SK-N-SH (cell line): ENCODE measurements around the gene IKZF2. TPM values are rescaled to one million over a fixed set of nuclear protein-coding genes. Genes with fewer than 3 reads are reported as not detected.

ENCODE experiments used
- CTCF ChIA-PET: fragments of 300-600, 350-600 bp; formaldehyde crosslinking; extraction: SDS; loops from one replicate; lab custom pipeline; 2021; lab: Yijun Ruan, JAX
- POLR2A ChIA-PET: fragments of 350-600 bp; sonication (Branson Sonifier 250); formaldehyde crosslinking; extraction: SDS; loops from one replicate; lab custom pipeline; 2020; ENCODE audit warnings: antibody characterized with exemption, inconsistent platforms; lab: Yijun Ruan, JAX
- DNase-seq: peaks from one replicate; pipeline ENCODE4 v3.0.0; 2012
- H2AFZ ChIP-seq: fragments of 200-600 bp; sonication (generic); 2 replicates; pipeline ENCODE4 v1.8.1; 2016; ENCODE audit warnings: antibody characterized with exemption, mild to moderate bottlenecking, low read depth
- H3F3A ChIP-seq: fragments of 200-600 bp; sonication (generic); replicated peaks from 2 replicates; pipeline ENCODE3; 2016; ENCODE audit warnings: antibody characterized with exemption, mild to moderate bottlenecking; ENCODE audit not compliant: insufficient read depth
- H3K27ac ChIP-seq, 2 experiments: fragments of 200-500 bp in 1 of 2; fragments of 200-600 bp in 1 of 2; sonication (Bioruptor generic) in 1 of 2; sonication (generic), shearing (Covaris generic) in 1 of 2; 2 replicates each; pipeline versions ENCODE4 v1.5.1 to v1.6.1; 2014 to 2016; ENCODE audit warnings: low read depth in 2 of 2, inconsistent platforms in 1 of 2, low read length in 1 of 2, mild to moderate bottlenecking in 1 of 2, mixed read lengths in 1 of 2
- H3K27me3 ChIP-seq: fragments of 200-600 bp; sonication (generic), shearing (Covaris generic); 2 replicates; pipeline ENCODE4 v1.6.1; 2016; ENCODE audit warnings: mixed run types; ENCODE audit not compliant: insufficient read depth
- H3K36me3 ChIP-seq, 2 experiments: fragments of 200-500 bp in 1 of 2; fragments of 200-600 bp in 1 of 2; sonication (Bioruptor generic) in 1 of 2; sonication (generic) in 1 of 2; replicated peaks in 1 of 2; 2 replicates each; pipeline versions ENCODE3 to v1.5.1; 2014 to 2016; ENCODE audit warnings: low read length in 1 of 2, mild to moderate bottlenecking in 1 of 2; ENCODE audit not compliant: insufficient read depth in 2 of 2, control insufficient read depth in 1 of 2
- H3K4me1 ChIP-seq, 2 experiments: fragments of 200-500 bp in 1 of 2; fragments of 200-600 bp in 1 of 2; sonication (Bioruptor generic) in 1 of 2; sonication (generic), shearing (Covaris generic) in 1 of 2; 2 replicates each; pipeline versions ENCODE4 v1.5.1 to v1.6.1; 2014 to 2016; ENCODE audit warnings: low read depth in 1 of 2, low read length in 1 of 2, mixed run types in 1 of 2; ENCODE audit not compliant: insufficient read depth in 2 of 2, control insufficient read depth in 1 of 2
- H3K4me2 ChIP-seq: fragments of 200-600 bp; sonication (generic), shearing (Covaris generic); 2 replicates; pipeline ENCODE4 v1.6.1; 2017; ENCODE audit warnings: mixed run types
- H3K4me3 ChIP-seq, 2 experiments: fragments of 200-500 bp in 1 of 2; fragments of 200-600 bp in 1 of 2; sonication (Bioruptor generic) in 1 of 2; sonication (generic), shearing (Covaris generic) in 1 of 2; 2 replicates each; pipeline versions ENCODE4 v1.5.1 to v1.8.1; 2014 to 2016; ENCODE audit warnings: low read depth in 2 of 2, inconsistent platforms in 1 of 2, low read length in 1 of 2, mild to moderate bottlenecking in 1 of 2, mixed read lengths in 1 of 2, moderate library complexity in 1 of 2
- H3K79me2 ChIP-seq: fragments of 200-600 bp; sonication (generic); 2 replicates; pipeline ENCODE4 v1.8.1; 2017; ENCODE audit warnings: mild to moderate bottlenecking; ENCODE audit not compliant: insufficient read depth
- H3K9ac ChIP-seq: fragments of 200-600 bp; sonication (generic); 2 replicates; pipeline ENCODE4 v1.6.1; 2017; ENCODE audit warnings: mixed run types
- H3K9me2 ChIP-seq: fragments of 200-600 bp; sonication (generic); 2 replicates; pipeline ENCODE4 v1.6.1; 2017; ENCODE audit warnings: mixed run types
- H3K9me3 ChIP-seq: fragments of 200-600 bp; sonication (generic); 2 replicates; pipeline ENCODE4 v1.6.1; 2017; ENCODE audit warnings: mixed run types, mild to moderate bottlenecking, moderate library complexity
- H4K20me1 ChIP-seq: fragments of 200-600 bp; sonication (generic); 2 replicates; pipeline ENCODE4 v1.6.1; 2017; ENCODE audit warnings: mild to moderate bottlenecking, mixed run types; ENCODE audit not compliant: insufficient read depth
- CHD2 ChIP-seq: fragments of 150-350 bp; IDR thresholded peaks from 2 replicates; pipeline ENCODE4 v1.6.1; 2018; ENCODE audit warnings: low read length; ENCODE audit not compliant: partially characterized antibody
- ELF1 ChIP-seq: IDR thresholded peaks from 2 replicates; pipeline ENCODE4 v1.4.0; 2012
- EP300 ChIP-seq, 2 experiments: IDR thresholded peaks; 2 replicates each; pipeline versions ENCODE4 v1.4.0 to v1.6.1; 2012; ENCODE audit warnings: borderline replicate concordance in 1 of 2, low read depth in 1 of 2, low read length in 1 of 2
- FOSL2 ChIP-seq: IDR thresholded peaks from 2 replicates; pipeline ENCODE4 v1.4.0; 2012; ENCODE audit warnings: low read depth, mild to moderate bottlenecking, moderate library complexity, borderline replicate concordance
- FOXM1 ChIP-seq: IDR thresholded peaks from 2 replicates; pipeline ENCODE4 v1.4.0; 2012; ENCODE audit warnings: low read depth, mild to moderate bottlenecking
- GATA2 ChIP-seq: sonication (generic); formaldehyde crosslinking; IDR thresholded peaks from 2 replicates; pipeline ENCODE4 v1.5.0; 2020; ENCODE audit warnings: mild to moderate bottlenecking, missing genetic modification reagents
- MXI1 ChIP-seq: IDR thresholded peaks from 2 replicates; pipeline ENCODE4 v1.6.1; 2012; ENCODE audit warnings: mild to moderate bottlenecking, low read depth, low read length, improper control_type of control experiment
- NFIC ChIP-seq: IDR thresholded peaks from 2 replicates; pipeline ENCODE4 v1.4.0; 2012; ENCODE audit warnings: borderline replicate concordance
- NRF1 ChIP-seq: IDR thresholded peaks from 2 replicates; pipeline ENCODE4 v1.6.1; 2012; ENCODE audit warnings: low read depth, mild to moderate bottlenecking, low read length
- POLR2AphosphoS5 ChIP-seq: IDR thresholded peaks from 2 replicates; pipeline ENCODE4 v1.6.1; 2012; ENCODE audit warnings: low read depth, low read length
- RAD21 ChIP-seq: IDR thresholded peaks from 2 replicates; pipeline ENCODE4 v1.6.1; 2012; ENCODE audit warnings: mild to moderate bottlenecking, low read length
- RCOR1 ChIP-seq: fragments of 150-350 bp; IDR thresholded peaks from 2 replicates; pipeline ENCODE4 v1.6.1; 2017; ENCODE audit warnings: antibody characterized with exemption, low read length
- RFX5 ChIP-seq: IDR thresholded peaks from 2 replicates; pipeline ENCODE4 v1.6.1; 2012; ENCODE audit warnings: mild to moderate bottlenecking, improper control_type of control experiment, low read length
- RXRA ChIP-seq: IDR thresholded peaks from 2 replicates; pipeline ENCODE4 v1.4.0; 2012; ENCODE audit warnings: low read depth, mild to moderate bottlenecking, borderline replicate concordance
- SMC3 ChIP-seq: IDR thresholded peaks from 2 replicates; pipeline ENCODE4 v1.6.1; 2012; ENCODE audit warnings: low read depth, low read length, improper control_type of control experiment
- TCF12 ChIP-seq: IDR thresholded peaks from 2 replicates; pipeline ENCODE4 v1.4.0; 2012
- TEAD4 ChIP-seq: IDR thresholded peaks from 2 replicates; pipeline ENCODE4 v1.4.0; 2012; ENCODE audit warnings: mild to moderate bottlenecking, borderline replicate concordance; ENCODE audit not compliant: insufficient read depth
- WGBS: methylation state at CpG from one replicate; pipeline ENCODE4 v1.1.6; 2017; ENCODE audit warnings: low lambda C conversion rate; 5-methylcytosine and 5-hydroxymethylcytosine counted together
- polyA plus RNA-seq, 3 experiments: library from polyadenylated mRNA; depleted of rRNA; stranded (reverse); fragments of >200 nt; gene quantifications; 2 replicates each; pipeline ENCODE4 v1.2.3, GENCODE V29; 2012
- TF ChIP-seq, protein P1 (sequence below): IDR thresholded peaks from 2 replicates; pipeline ENCODE4 v1.4.0; 2012; ENCODE audit warnings: low read depth, borderline replicate concordance
- TF ChIP-seq, protein P2 (sequence below): fragments of 200-600 bp; sonication (generic); IDR thresholded peaks from 2 replicates; pipeline ENCODE4 v1.6.1; 2017; ENCODE audit warnings: antibody characterized with exemption, mild to moderate bottlenecking, moderate library complexity
- TF ChIP-seq, protein P3 (sequence below): fragments of 150-350 bp; IDR thresholded peaks from 2 replicates; pipeline ENCODE4 v1.6.1; 2017; ENCODE audit warnings: antibody characterized with exemption, low read length, low read depth, borderline replicate concordance
- TF ChIP-seq, protein P4 (sequence below): IDR thresholded peaks from 2 replicates; pipeline ENCODE4 v1.4.0; 2012; ENCODE audit warnings: low read depth

IKZF2 gene
- polyA plus RNA-seq, 1 of the 3 experiments (the other 2 are of a cell fraction) = 1.3 TPM

DNA sequence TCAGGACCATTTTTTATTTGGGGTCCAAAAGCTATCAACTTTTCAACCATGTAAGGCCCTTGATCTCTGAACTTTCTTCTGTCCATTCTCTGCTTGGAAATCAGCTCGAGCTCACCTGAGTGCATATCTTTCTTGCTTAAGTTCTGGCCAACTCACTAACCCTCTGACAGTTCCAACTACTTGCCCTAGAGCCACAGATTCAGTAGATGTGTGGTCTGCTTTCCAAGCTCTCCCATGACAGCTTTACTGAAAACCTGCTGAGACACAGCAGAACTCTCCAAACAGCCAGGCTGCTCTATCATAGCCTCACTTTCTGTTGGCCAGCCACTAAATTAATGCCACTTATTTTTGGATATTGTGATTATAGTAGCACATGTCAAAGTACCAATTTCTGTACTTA, 21.2 kb upstream of the IKZF2 start:
- no peak for DNase-seq
- Histone ChIP-seq H3K27me3 (no peaks in the 10 kb centered on the region), H3K9me2 (no peaks in the 10 kb centered on the region), H3K27ac (no peak overlapping the region), H3K4me2 (no peak overlapping the region), H2AFZ (no peak overlapping the region), H3K79me2 (no peaks in the 10 kb centered on the region), H3K9me3 (no peaks in the 10 kb centered on the region), H3F3A (no peaks in the 10 kb centered on the region), H3K4me1 (no peaks in the 10 kb centered on the region), H3K4me3 (no peak overlapping the region), H3K36me3 (no peaks in the 10 kb centered on the region), H4K20me1 (no peaks in the 10 kb centered on the region), H3K9ac (no peak overlapping the region)
- ChIA-PET CTCF (interaction anchor here (1.0 to 1.1 kb wide), 3 partner anchors 14 to 395 kb away, joined by 3 read pairs; no protein-coding TSS in a partner anchor), POLR2A (no interaction called here)
- WGBS = 47% methylated on average over 1 of the region's 1 CpG
- TF ChIP-seq TCF12 (no peak), TEAD4 (no peak), NFIC (no peak), CHD2 (no peak), FOXM1 (no peak), RXRA (no peak), RCOR1 (no peak), MXI1 (no peak), ELF1 (no peak)
- TF ChIP-seq, protein P1, sequence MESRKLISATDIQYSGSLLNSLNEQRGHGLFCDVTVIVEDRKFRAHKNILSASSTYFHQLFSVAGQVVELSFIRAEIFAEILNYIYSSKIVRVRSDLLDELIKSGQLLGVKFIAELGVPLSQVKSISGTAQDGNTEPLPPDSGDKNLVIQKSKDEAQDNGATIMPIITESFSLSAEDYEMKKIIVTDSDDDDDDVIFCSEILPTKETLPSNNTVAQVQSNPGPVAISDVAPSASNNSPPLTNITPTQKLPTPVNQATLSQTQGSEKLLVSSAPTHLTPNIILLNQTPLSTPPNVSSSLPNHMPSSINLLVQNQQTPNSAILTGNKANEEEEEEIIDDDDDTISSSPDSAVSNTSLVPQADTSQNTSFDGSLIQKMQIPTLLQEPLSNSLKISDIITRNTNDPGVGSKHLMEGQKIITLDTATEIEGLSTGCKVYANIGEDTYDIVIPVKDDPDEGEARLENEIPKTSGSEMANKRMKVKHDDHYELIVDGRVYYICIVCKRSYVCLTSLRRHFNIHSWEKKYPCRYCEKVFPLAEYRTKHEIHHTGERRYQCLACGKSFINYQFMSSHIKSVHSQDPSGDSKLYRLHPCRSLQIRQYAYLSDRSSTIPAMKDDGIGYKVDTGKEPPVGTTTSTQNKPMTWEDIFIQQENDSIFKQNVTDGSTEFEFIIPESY = no peak

DNA sequence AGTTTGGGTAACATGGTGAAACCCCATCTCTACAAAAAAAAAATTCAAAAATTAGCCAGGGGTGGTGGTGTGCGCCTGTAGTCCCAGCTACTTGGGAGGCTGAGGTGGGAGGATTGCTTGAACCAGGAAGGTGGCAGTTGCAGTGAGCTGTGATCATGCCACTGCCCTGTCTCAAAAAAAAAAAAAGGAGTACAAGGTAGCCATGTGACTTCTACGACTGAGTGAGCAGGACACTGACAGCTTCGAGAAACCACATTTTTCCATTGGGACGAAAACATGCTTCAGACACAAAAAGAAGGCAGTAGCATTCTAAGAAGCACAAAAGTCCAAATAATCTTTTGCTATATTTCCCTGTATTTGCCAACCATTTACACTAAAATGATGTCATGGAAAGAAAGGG, 19.7 kb upstream of the IKZF2 start:
- ChIA-PET POLR2A (no interaction called here), CTCF (interaction anchor here (2.2 kb wide), 1 partner anchor 18 kb away, joined by 7 read pairs; no protein-coding TSS in a partner anchor)
- H3K36me3 ChIP-seq = no peaks in the 10 kb centered on the region
- H3K27ac ChIP-seq = no peak overlapping the region
- no peaks in the 10 kb centered on the region for H3K27me3 ChIP-seq
- no peaks in the 10 kb centered on the region for H3K4me1 ChIP-seq
- DNase-seq = no peak
- no peaks in the 10 kb centered on the region for H3K9me3 ChIP-seq
- no peaks in the 10 kb centered on the region for H3K79me2 ChIP-seq
- H3K9ac ChIP-seq = no peak overlapping the region
- no peaks in the 10 kb centered on the region for H3F3A ChIP-seq
- WGBS = 82% methylated on average over 4 of the region's 4 CpGs
- no peak overlapping the region for H3K4me2 ChIP-seq
- no peaks in the 10 kb centered on the region for H3K9me2 ChIP-seq
- no peaks in the 10 kb centered on the region for H4K20me1 ChIP-seq
- H2AFZ ChIP-seq = no peak overlapping the region
- TF ChIP-seq, protein P2, sequence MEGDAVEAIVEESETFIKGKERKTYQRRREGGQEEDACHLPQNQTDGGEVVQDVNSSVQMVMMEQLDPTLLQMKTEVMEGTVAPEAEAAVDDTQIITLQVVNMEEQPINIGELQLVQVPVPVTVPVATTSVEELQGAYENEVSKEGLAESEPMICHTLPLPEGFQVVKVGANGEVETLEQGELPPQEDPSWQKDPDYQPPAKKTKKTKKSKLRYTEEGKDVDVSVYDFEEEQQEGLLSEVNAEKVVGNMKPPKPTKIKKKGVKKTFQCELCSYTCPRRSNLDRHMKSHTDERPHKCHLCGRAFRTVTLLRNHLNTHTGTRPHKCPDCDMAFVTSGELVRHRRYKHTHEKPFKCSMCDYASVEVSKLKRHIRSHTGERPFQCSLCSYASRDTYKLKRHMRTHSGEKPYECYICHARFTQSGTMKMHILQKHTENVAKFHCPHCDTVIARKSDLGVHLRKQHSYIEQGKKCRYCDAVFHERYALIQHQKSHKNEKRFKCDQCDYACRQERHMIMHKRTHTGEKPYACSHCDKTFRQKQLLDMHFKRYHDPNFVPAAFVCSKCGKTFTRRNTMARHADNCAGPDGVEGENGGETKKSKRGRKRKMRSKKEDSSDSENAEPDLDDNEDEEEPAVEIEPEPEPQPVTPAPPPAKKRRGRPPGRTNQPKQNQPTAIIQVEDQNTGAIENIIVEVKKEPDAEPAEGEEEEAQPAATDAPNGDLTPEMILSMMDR = no peak
- TF ChIP-seq NRF1 (no peak), FOSL2 (no peak), GATA2 (no peak), RFX5 (no peak), RAD21 (no peak), SMC3 (no peak), POLR2AphosphoS5 (no peak), EP300 (IDR thresholded peaks at IDR 0.05; ENCODE audit: borderline replicate concordance in 1 of 2, low read depth in 1 of 2, low read length in 1 of 2) (no peak)
- TF ChIP-seq, protein P3, sequence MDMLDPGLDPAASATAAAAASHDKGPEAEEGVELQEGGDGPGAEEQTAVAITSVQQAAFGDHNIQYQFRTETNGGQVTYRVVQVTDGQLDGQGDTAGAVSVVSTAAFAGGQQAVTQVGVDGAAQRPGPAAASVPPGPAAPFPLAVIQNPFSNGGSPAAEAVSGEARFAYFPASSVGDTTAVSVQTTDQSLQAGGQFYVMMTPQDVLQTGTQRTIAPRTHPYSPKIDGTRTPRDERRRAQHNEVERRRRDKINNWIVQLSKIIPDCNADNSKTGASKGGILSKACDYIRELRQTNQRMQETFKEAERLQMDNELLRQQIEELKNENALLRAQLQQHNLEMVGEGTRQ = no peak
- TF ChIP-seq, protein P4, sequence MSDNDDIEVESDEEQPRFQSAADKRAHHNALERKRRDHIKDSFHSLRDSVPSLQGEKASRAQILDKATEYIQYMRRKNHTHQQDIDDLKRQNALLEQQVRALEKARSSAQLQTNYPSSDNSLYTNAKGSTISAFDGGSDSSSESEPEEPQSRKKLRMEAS = no peak
- no peak overlapping the region for H3K4me3 ChIP-seq
